ENCODE data around the gene MBD3L5.
"Not testable (repeated sequence)": the region's sequence is repeated elsewhere in the genome, so short reads cannot be mapped to it uniquely, and the experiment has no call there.

MBD3L5 gene

GRCh38 chr19:7054635-7055368, 24.4 kb downstream of the MBD3L5 start:
- DNase-seq = not testable (repeated sequence)

DNA sequence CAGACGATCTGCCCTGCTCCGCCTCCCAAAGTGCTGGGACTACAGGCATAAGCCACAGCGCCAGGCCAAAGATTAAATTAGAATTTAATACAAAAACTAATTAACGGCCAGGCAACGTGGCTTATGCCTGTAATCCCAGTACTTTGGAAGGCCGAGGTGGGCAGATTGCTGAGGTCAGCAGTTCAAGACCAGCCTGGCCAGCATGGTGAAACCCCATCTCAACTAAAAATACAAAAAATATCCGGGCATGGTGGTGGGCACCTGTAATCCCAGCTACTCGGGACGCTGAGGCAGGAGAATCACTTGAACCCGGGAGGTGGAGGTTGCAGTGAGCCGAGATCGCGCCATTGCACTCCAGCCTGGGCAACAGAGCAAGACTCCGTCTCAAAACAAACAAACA, 25.3 kb downstream of the MBD3L5 start:
- not testable (repeated sequence) for DNase-seq

GRCh38 chr19:7056371-7056770, 26.0 kb downstream of the MBD3L5 start:
- not testable (repeated sequence) for DNase-seq

- DNase-seq = not testable (repeated sequence)
These were observed 28.2 kb downstream of the MBD3L5 start, which contains the start of gene MBD3L3 for GRCh38 chr19:7058576-7058975. Gene MBD3L3 (minus strand): TSS chr19:7058676. CDS start chr19:7058605, 71 bp downstream.

DNA sequence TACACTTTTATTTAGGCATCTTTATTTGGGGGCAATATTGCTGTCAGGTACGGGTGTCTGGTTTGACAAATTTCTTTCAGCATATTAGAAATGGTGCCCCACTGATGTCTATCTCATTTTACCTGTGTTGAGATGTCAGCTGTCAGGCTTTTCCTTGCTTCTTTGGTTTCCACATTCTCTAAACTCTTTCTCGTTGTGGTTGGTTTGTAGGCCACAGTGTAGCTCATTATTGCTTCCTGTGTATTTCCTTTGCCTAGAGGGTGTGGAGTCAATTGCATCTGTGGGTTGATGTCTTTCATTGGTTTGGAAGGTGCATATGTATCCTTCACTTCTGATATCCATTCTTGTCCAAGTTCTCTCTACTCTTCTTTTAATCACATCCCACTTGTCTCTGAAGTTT, 29.6 kb downstream of the MBD3L5 start:
- DNase-seq = not testable (repeated sequence)

- DNase-seq = no peak
These were observed 33.0 kb downstream of the MBD3L5 start for GRCh38 chr19:7063339-7063738.

DNA sequence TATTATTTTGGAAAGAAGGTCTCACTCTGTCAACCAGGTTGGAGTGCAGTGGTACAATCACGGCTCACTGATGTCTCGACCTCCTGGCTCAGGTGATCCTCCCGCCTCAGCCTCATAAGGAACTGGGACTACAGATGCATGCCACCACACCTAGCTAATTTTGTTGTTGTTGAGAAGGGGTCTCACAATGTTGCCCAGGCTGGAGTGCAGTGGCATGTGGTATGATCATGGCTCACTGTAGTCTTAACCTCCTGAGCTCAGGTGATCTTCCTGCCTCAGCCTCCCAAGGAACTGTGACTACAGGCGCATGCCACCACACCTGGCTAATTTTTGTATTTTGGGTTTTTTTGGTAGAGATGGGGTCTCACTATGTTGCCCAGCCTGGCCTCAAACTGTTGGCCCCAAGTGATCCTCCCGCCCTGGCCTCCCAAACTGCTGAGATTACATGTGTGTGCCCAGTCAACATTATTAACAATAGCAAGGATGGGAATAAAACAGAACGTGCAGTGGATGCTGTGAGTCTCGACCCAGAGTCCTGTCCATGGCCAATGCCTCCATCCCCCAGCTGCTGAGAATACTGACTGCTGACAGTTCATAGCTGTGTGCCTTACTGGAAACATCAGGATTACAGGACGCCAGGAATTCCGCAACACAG, 33.5 kb downstream of the MBD3L5 start:
- no peak for DNase-seq

GRCh38 chr19:7067122-7067521, 36.7 kb downstream of the MBD3L5 start:
- not testable (repeated sequence) for DNase-seq

DNA sequence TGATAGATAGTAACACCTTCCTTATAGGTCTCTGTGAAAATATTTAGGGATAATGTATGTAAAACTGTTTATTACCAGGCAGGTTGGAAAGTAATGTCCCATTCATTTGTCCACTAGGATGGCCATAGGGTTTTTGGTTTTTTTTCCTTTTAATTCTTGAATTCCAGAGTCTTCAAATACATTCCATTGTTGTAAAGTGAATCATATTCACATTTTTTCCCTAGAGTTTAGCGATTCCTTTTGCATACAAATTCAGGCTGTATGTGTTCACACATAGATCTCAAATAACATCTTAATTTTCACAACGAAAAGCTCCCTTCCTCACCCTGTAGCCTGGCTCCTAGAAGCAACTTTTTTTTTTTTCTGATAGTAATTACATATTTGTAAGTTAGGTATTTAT, 37.3 kb downstream of the MBD3L5 start:
- no peak for DNase-seq

GRCh38 chr19:7068599-7068998, 38.2 kb downstream of the MBD3L5 start:
- no peak for DNase-seq

GRCh38 chr19:7069042-7069903, 38.9 kb downstream of the MBD3L5 start, which contains the start of gene ZNF557:
Gene ZNF557 (plus strand): TSS chr19:7069703. CDS start chr19:7075075, 5,372 bp downstream.
- peak; percentile 94 to 99 (median 98) for DNase-seq

DNA sequence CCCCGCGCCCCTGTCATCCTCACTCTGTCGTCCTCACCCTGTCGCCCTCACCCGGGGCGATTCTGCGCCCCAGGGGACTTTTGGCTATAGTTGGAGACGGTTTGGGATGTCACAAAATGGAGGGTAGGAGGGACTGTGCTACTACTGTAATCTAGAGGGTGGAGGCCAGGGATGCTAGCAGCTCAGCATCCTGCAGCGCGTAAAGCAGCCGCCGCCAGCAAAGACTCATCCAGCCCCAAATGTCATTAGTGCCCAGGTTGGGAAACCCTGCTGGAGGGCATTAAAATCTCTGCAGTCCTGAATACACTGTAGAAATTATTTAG, 39.5 kb downstream of the MBD3L5 start:
- DNase-seq = no peak

- no peak for DNase-seq
These were observed 42.2 kb downstream of the MBD3L5 start for GRCh38 chr19:7072541-7072940.

GRCh38 chr19:7074705-7075282, 44.4 kb downstream of the MBD3L5 start:
- no peak for DNase-seq

GRCh38 chr19:7076151-7076550, 45.8 kb downstream of the MBD3L5 start:
- DNase-seq = no peak

DNA sequence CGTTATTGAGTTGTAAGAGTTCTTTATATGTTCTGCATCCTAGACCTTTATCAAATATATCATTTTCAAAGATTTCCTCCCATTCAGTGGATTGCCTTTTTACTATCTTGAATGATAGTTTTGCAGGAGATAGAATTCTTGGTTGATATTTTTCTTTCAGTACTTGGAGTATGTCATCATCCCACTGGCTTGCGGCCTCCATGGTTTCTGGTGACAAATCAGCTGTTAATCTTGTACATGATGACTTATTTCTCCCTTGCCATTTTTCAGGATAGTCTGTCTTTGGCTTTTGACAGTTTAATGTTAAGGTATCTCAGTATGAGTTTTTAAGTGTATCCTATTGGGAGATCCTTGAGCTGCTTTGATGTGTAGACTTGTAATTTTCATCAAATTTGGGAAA, 47.6 kb downstream of the MBD3L5 start:
- DNase-seq = no peak
